Left lung (tissue), 10 donors: Measurements from ENCODE around the gene SLC25A26. TPM values are rescaled to one million over a fixed set of nuclear protein-coding genes. Genes with fewer than 3 reads are reported as not detected.

Source experiments
- ATAC-seq: fragments of 200-7000 bp; cut with Tn5 transposase; one replicate; pipeline ENCODE4 v1.9.1; 2020; ENCODE audit warnings: moderate library complexity
- DNase-seq, 4 donors: peaks; one replicate each; pipeline ENCODE4 v3.0.0-alpha.2; 2013 to 2020
- H3K27ac ChIP-seq, 2 donors: fragments of 200-600 bp; sonication (generic) in 1 of 2; one replicate each; pipeline versions ENCODE4 v1.5.0 to v1.8.0; 2020 to 2021
- H3K27me3 ChIP-seq, 2 donors: fragments of 200-600 bp; sonication (generic) in 1 of 2; one replicate each; pipeline versions ENCODE4 v1.5.0 to v1.8.0; 2020 to 2021
- H3K36me3 ChIP-seq, 2 donors: fragments of 200-600 bp; sonication (generic) in 1 of 2; one replicate each; pipeline versions ENCODE4 v1.5.0 to v1.8.0; 2020 to 2021
- H3K4me1 ChIP-seq, 2 donors: fragments of 200-600 bp; one replicate each; pipeline ENCODE4 v1.8.0; 2021
- H3K4me3 ChIP-seq, 2 donors: fragments of 200-600 bp; sonication (generic) in 1 of 2; one replicate each; pipeline versions ENCODE4 v1.5.0 to v1.8.0; 2020 to 2021; ENCODE audit warnings: mild to moderate bottlenecking in 1 of 2
- H3K9me3 ChIP-seq, 2 donors: fragments of 200-600 bp; sonication (generic) in 1 of 2; one replicate each; pipeline versions ENCODE4 v1.5.0 to v1.8.0; 2020 to 2021
- intact Hi-C, 2 donors: fragments of 100-400 bp; cut with DNase I; formaldehyde crosslinking; loops; one replicate each; pipeline versions ENCODE4 v1.11.2 to v1.14.2; 2022
- polyA plus RNA-seq, 6 donors: library from polyadenylated mRNA; unstranded; fragments of 120-200 nt; gene quantifications; one replicate each; pipeline ENCODE4 v1.2.1, GENCODE V29; 2013; ENCODE audit not compliant: insufficient read length in 6 of 6
- total RNA-seq, 2 donors: library from RNA; stranded (reverse); fragmentation: NEBNext Ultra II Directional; extraction: Animal tissue kit (Norgen Biotek cat#: 25700); gene quantifications; one replicate each; pipeline ENCODE4 v1.2.1, GENCODE V29; 2021
- TF ChIP-seq, protein P1 (sequence below), 2 donors: fragments of 200-600 bp; sonication (generic) in 1 of 2; IDR thresholded peaks; one replicate each; pipeline versions ENCODE4 v1.5.0 to v1.8.0; 2021; ENCODE audit warnings: antibody characterized with exemption in 2 of 2
- donor health status: DM: no; HTN: yes; CAD: no.
- donor health status: DM: no; HTN: no; CAD: no.

Gene SLC25A26
- total and polyA plus RNA-seq, 8 donors: 14.2 to 26.2 (median 22.4) TPM

DNA sequence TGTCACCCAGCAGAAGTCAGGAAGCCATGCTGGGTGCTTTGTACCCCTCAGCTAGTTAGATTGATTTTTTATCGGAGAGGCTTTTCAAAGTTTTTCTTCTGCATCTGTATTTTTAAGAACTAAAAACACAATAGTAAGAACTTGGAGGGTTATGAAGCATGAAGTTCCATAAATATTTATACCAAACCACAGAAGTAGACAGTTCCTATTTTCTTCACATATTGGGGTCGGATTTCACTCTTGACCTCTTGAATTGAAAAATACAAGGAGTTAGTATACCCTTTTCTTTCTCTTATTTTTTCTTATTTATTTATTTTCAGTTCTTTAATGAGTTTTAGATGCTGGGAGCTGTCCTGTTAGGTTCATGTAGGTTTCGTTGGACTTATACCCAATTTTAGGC, 35.1 kb downstream of the SLC25A26 start:
- DNase-seq: no peak
- intact Hi-C loops: no loop called here
- Histone ChIP-seq H3K4me1 (no peaks in the 10 kb centered on the region), H3K4me3 (no peak overlapping the region), H3K27ac (no peak overlapping the region), H3K27me3 (no peaks in the 10 kb centered on the region), H3K9me3 (no peaks in the 10 kb centered on the region), H3K36me3 (no peaks in the 10 kb centered on the region)
- no peak for ATAC-seq
- TF ChIP-seq, protein P1, sequence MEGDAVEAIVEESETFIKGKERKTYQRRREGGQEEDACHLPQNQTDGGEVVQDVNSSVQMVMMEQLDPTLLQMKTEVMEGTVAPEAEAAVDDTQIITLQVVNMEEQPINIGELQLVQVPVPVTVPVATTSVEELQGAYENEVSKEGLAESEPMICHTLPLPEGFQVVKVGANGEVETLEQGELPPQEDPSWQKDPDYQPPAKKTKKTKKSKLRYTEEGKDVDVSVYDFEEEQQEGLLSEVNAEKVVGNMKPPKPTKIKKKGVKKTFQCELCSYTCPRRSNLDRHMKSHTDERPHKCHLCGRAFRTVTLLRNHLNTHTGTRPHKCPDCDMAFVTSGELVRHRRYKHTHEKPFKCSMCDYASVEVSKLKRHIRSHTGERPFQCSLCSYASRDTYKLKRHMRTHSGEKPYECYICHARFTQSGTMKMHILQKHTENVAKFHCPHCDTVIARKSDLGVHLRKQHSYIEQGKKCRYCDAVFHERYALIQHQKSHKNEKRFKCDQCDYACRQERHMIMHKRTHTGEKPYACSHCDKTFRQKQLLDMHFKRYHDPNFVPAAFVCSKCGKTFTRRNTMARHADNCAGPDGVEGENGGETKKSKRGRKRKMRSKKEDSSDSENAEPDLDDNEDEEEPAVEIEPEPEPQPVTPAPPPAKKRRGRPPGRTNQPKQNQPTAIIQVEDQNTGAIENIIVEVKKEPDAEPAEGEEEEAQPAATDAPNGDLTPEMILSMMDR (IDR thresholded peaks at IDR 0.05): no peak

DNA sequence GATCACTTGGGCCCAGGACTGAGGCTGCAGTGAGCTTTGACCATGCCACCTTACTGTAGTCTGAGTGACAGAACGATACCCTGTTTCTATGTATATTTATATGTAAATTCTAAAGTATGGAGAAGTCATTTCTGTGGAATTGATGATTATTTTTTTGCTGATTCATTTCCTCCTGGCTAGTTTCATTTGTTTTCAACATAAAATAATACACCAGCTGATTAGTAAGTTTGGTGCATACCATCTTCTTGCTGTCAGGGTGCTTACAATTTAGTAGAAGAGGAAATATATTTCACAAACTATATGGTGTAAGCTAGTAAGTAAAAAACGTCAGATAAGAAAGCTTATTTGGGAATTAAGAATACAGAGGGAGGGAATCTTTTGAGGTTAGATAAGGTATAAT, 36.0 kb downstream of the SLC25A26 start:
- TF ChIP-seq, protein P1 (IDR thresholded peaks at IDR 0.05): no peak
- Histone ChIP-seq H3K4me1 (no peaks in the 10 kb centered on the region), H3K9me3 (no peaks in the 10 kb centered on the region), H3K27ac (no peak overlapping the region), H3K27me3 (no peaks in the 10 kb centered on the region), H3K4me3 (no peak overlapping the region), H3K36me3 (no peaks in the 10 kb centered on the region)
- no peak for DNase-seq
- ATAC-seq: no peak
- intact Hi-C loops: no loop called here

DNA sequence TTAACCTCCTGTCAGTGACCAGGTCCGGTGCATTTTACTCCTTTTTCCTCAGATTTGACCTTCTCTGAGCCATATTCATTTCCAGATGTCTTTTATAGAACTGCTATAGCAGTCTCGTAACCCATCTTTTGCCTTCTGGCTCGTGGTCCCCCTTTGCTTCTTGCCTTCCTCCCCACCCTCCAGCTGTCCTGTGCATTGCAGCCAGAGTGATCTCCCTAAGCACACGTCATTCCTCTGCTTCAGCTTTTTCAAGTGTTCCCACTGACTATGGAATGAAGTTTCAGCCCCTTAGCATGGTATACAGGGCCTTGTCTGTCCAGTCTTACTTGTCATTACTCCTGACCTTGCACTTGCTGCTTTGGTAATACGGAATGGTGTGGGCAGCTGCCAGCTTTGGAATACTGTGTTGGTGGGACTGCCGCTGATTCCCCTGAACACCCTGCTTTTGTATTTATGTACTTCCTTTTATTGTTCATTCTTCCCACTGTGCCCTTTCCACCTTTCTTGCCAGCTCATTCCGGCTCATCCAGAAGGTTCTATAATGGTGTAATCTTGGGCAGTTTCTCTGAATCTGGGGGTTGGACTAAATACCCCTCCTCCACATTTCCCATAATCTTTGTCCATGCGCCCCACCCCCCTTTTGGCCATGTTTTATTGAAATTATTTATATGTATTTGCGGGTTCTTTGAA, 38.9 kb downstream of the SLC25A26 start:
- TF ChIP-seq, protein P1 (IDR thresholded peaks at IDR 0.05): no peak
- H3K4me3 ChIP-seq: no peak overlapping the region
- peaks cover 0 to 6% of the 10 kb centered on the region in 2 donors for H3K36me3 ChIP-seq
- no peaks in the 10 kb centered on the region for H3K27me3 ChIP-seq
- H3K9me3 ChIP-seq: no peaks in the 10 kb centered on the region
- ATAC-seq: no peak
- H3K4me1 ChIP-seq: no peaks in the 10 kb centered on the region
- DNase-seq: no peak
- H3K27ac ChIP-seq: no peak overlapping the region
- intact Hi-C loops: no loop called here

DNA sequence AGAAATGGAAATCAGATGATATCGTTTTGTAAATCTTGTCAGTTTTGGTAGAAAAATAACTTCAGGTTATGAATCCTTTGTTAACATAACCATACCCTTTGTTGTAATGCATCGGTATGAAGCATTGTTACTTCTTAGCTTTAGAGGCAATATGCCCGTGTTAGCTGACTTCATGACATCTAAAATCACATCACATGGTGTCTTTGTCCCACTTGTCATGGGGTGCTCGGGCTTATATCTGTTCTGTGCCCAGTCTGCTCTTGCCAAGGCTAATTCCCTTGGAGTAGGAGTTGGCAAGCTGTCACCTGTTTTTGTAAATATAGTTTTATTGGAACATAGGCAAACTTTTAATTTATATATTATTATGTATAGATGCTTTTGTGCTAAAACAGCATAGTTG, 39.6 kb downstream of the SLC25A26 start:
- TF ChIP-seq, protein P1 (IDR thresholded peaks at IDR 0.05): no peak
- no peak for ATAC-seq
- Histone ChIP-seq H3K4me3 (no peak overlapping the region), H3K36me3 (peaks cover 0 to 11% of the 10 kb centered on the region in 2 donors), H3K27ac (no peak overlapping the region), H3K27me3 (no peaks in the 10 kb centered on the region), H3K4me1 (no peaks in the 10 kb centered on the region), H3K9me3 (no peaks in the 10 kb centered on the region)
- intact Hi-C loops: no loop called here
- DNase-seq: no peak

DNA sequence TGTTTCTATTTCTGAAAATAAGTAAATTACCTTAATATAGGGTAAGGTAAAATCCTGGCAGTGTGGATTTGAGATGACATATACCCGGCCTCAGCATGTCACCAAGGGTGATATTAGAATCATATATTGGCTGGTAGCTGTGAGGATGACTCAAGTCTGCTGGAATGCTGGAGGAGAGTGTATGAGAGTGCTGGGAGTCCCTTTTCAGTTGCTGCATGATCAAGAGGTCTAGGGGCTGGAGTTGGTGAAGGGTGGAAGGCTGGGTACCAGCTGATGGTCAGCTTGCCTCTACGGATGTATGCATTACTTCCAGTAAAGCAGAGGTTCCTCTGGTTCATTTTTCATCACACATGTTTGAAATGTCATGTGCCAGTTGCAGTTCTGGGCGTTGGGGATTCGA, 40.6 kb downstream of the SLC25A26 start:
- H3K4me1 ChIP-seq: no peaks in the 10 kb centered on the region
- TF ChIP-seq, protein P1 (IDR thresholded peaks at IDR 0.05): no peak
- no peaks in the 10 kb centered on the region for H3K27me3 ChIP-seq
- intact Hi-C loops: no loop called here
- DNase-seq (no peak), ATAC-seq (no peak)
- no peak overlapping the region for H3K4me3 ChIP-seq
- peaks cover 0 to 11% of the 10 kb centered on the region in 2 donors for H3K36me3 ChIP-seq
- H3K9me3 ChIP-seq: no peaks in the 10 kb centered on the region
- no peak overlapping the region for H3K27ac ChIP-seq
